Lower leg skin (tissue), 3 donors: ENCODE measurements around the gene MTAP.

Experiments used
- CTCF ChIP-seq, 3 donors: fragments of 450-650 bp; IDR thresholded peaks; one replicate each; pipeline ENCODE4 v1.5.1; 2016; ENCODE audit warnings: antibody characterized with exemption in 3 of 3, mild to moderate bottlenecking in 3 of 3, moderate library complexity in 2 of 3
- POLR2A ChIP-seq, 2 donors: fragments of 450-650 bp; IDR thresholded peaks; one replicate each; pipeline ENCODE4 v1.6.1; 2016 to 2017; ENCODE audit warnings: antibody characterized with exemption in 2 of 2, mild to moderate bottlenecking in 1 of 2, moderate library complexity in 1 of 2

- TF ChIP-seq CTCF (IDR thresholded peaks at IDR 0.05) (no peak), POLR2A (IDR thresholded peaks at IDR 0.05) (no peak)
These were observed 26.5 kb downstream of the MTAP start for GRCh38 chr9:21828853-21829410.
